NCI-H69 (cell line): ENCODE measurements around the gene RBPJ.

Source experiments
- DNase-seq: peaks from one replicate; lab custom pipeline; 2025; lab: John Stamatoyannopoulos, UW

The RBPJ gene

GRCh38 chr4:26459756-26460530, 139.1 kb downstream of the RBPJ start:
- no peak for DNase-seq

GRCh38 chr4:26462874-26463273, 142.1 kb downstream of the RBPJ start:
- DNase-seq, result no peak

DNA sequence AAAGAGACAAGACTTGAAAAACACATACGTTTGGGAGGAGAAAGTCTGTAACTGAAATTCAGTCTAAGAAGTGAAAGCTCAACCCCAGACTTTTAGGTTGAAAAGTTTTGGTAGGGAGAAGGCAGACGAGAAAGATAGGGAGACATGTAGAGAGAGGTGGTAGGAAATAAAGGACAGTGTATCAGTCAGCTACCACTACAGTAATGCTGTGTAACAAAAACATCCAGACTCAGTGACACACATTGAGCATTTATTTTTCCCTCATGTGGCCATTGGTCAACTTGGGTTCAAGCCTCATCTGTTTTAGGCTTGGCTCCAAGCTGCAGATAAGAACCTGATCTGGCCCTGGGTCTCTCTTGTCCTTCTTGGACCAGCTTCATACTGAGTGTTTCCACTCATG, 142.6 kb downstream of the RBPJ start:
- no peak for DNase-seq

DNA sequence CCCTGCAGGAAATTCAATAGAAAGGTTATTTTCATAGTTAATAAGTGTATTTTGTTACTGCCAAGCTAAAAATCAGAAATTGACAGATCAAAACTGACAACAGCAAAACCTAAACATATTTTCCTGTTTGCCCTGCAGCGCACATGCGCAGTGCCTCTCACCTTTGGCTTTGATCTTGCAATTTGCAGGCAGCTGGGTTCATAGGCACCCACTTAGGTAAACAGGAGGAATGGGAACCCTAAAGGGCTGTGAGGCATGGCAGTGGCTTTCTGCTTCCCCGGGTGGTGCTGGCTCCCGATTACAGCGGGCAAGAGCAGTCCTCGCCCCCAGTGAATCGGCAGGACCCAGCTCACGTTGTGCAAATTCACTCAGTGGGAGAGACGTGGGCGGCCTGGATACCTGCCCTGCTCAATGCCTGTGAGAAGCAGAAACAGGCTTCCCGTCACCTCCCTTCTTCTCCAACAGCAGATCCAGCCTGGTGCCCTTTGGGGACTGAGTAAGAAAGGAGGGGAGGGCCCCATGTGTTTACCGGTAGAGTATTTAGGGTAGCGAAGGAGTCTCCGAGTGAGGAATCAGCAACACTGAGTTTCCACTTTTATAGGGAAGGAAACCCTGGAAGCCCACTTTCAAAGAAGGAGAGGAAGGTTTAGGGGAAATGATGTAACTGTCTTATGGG, 143.7 kb downstream of the RBPJ start:
- DNase-seq, result no peak

DNA sequence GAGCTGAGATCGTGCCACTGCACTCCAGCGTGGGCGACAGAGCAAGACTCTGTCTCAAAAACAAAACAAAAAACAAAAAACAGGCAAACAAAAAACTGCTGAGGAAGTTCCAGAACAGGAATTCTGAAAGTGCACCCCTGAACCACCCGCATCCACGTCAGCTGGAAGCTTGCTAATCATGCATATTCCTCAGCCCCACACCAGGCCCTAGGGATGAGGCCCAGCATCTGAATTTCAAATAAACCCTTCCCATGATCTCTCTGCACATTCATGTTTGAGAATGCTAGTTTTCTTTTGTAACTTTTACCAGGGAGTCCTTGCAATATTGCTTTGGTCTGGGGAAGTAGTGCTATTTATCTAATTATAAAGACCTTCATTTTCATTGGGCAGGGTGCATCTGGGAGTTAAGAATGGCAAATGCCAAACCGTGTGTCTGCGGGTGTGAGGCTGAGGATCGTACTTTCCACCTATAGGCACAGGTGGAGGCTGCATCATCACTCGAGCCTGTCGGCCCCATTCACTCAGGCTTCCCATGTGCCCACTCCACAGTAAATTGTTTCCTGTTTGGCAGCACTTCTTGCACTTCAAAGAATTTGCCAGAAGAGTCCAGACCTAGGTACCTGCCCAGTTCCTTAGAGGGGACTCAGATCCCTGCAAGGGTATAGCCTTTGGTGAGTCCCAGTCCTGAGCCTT, 145.9 kb downstream of the RBPJ start:
- DNase-seq, result no peak

DNA sequence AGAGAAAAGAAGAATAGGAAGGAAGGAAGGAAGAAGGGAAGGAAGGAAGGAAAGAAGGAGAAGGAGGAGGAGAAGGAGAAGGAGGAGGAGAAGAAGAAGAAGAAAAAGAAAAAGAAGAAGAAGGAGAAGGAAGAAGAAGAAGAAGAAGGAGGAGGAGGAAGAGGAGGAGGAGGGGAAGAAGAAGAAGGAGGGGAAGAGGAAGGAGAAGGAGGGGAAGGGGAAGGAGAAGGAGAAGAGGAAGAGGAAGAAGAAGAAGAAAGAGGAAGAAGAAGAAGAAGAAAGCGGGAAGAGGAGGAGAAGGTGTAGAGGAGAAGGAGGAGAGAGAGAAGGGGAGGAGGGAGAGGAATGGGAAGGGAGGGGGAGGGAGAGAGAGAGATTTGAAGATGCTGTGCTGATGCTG, 146.9 kb downstream of the RBPJ start:
- DNase-seq, result no peak

GRCh38 chr4:26468283-26468949, 147.6 kb downstream of the RBPJ start:
- DNase-seq, result no peak

- DNase-seq, result no peak
These were observed 148.2 kb downstream of the RBPJ start for GRCh38 chr4:26468977-26469376.

GRCh38 chr4:26471890-26472289, 151.1 kb downstream of the RBPJ start:
- DNase-seq, result no peak

GRCh38 chr4:26473893-26474292, 153.1 kb downstream of the RBPJ start:
- DNase-seq, result no peak

- DNase-seq, result no peak
These were observed 153.7 kb downstream of the RBPJ start for GRCh38 chr4:26474551-26474950.

DNA sequence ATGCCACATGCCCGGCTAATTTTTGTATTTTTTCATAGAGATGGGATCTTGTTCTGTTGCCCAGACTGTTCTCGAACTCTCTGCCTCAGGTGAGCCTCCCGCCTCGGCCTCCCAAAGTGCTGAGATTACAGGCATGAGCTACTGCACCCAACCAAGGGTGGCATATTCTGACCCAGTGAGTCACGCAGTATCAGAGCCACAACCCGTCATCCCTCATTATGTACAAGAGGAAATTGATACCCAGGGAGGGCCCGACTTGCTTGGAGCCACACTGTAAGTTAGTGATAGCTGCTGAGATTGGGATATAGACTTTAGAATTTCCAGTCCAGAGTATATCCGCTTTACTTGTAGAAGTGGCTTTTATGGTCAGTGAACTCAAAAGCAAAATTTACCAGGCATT, 154.9 kb downstream of the RBPJ start:
- no peak for DNase-seq

- no peak for DNase-seq
These were observed 155.7 kb downstream of the RBPJ start for GRCh38 chr4:26476545-26476944.

DNA sequence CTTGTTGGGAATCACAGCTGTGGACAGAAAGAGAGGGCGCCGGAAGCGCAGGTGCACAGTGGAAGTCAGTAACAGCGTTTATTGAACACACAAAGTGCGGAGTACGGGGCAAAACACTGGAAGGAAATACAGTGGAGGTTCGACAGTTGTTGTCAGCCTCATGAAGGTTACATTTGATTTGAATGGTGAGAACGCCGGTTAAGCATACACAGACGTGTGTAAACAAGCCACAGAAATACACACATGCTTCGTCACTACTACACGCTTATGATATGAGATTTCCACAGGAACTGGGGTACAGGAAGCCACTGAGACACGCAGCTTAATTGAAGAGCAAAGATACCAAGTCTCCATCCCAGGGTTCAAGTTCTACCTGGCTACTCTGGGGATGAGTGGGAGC, 157.5 kb downstream of the RBPJ start:
- DNase-seq, result no peak

- DNase-seq, result no peak
These were observed 162.0 kb downstream of the RBPJ start for GRCh38 chr4:26482508-26483462.

DNA sequence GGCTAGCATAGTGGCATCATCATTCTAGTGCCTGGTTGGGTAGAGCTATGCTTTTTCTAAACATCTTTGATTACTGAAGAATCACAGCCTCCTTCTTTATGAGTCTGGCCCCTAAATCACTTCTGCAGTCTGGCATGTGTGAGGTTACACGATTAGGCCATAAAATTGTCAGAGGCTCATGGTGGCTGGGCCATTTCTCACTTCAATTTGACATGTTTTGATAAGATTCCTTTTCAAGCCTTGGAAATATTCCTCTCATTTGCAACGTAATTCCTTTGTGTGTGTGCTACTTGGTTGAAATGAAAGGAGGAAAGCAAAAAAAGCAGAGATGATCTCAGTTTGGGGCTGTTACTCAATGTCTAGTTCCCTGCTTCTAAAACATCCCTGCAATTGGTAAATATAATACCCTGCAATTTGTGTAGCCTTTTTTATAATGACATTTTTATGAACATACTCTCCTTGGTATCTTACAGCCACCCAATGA, 163.3 kb downstream of the RBPJ start:
- no peak for DNase-seq

DNA sequence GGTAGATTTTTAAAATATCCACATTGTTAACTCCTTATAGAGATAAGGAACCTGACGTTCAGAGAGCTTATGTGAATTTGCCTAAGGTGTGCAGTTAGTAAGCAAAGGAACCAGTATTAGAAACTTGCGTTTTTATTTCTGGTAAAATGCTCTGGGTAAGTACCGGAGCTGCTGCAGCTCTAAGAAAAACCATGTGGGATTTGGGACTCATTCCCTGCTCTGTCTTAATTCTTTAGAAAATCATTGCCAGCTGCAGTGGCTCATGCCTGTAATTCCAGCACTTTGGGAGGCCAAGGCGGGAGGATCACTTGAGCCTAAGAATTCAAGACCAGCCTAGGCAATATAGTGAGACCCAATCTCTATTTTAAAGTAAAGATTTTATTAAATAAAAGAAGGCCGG, 163.7 kb downstream of the RBPJ start:
- no peak for DNase-seq
